Right lobe of liver (tissue), 6 donors: Measurements from ENCODE around the gene FAXC. TPM values are rescaled to one million over a fixed set of nuclear protein-coding genes. Genes with fewer than 3 reads are reported as not detected.

Experiments
- ATAC-seq, 4 donors: fragments of 200-7000 bp; cut with Tn5 transposase; one replicate each; pipeline ENCODE4 v1.9.1; 2020; ENCODE audit warnings: mild to moderate bottlenecking in 4 of 4, moderate library complexity in 4 of 4
- DNase-seq, 3 donors: peaks; one replicate each; pipeline ENCODE4 v3.0.0-alpha.2; 2020
- H3K27ac ChIP-seq, 3 donors: fragments of 200-600 bp; one replicate each; pipeline ENCODE4 v1.8.0; 2022
- H3K27me3 ChIP-seq, 2 donors: fragments of 200-600 bp; one replicate each; pipeline ENCODE4 v1.8.0; 2022
- H3K36me3 ChIP-seq, 4 donors: fragments of 200-600 bp; sonication (generic) in 1 of 4; one replicate each; pipeline versions ENCODE4 v1.5.1 to v1.8.0; 2017 to 2022; ENCODE audit warnings: control low read depth in 1 of 4
- H3K4me1 ChIP-seq, 4 donors: fragments of 200-600 bp; sonication (generic) in 1 of 4; one replicate each; pipeline versions ENCODE4 v1.5.1 to v1.8.0; 2017 to 2022; ENCODE audit warnings: control low read depth in 1 of 4
- H3K4me3 ChIP-seq, 3 donors: fragments of 200-600 bp; one replicate each; pipeline ENCODE4 v1.8.0; 2022
- H3K9me3 ChIP-seq, 4 donors: fragments of 200-600 bp; sonication (generic) in 1 of 4; one replicate each; pipeline versions ENCODE4 v1.5.1 to v1.8.0; 2017 to 2022; ENCODE audit warnings: control low read depth in 1 of 4
- CTCF ChIP-seq, 4 donors: fragments of 200-600 bp in 3 of 4; fragments of 450-650 bp in 1 of 4; IDR thresholded peaks; one replicate each; pipeline versions ENCODE4 v1.5.1 to v1.8.0; 2016 to 2022; ENCODE audit warnings: antibody characterized with exemption in 4 of 4, mild to moderate bottlenecking in 2 of 4
- POLR2A ChIP-seq: fragments of 450-650 bp; IDR thresholded peaks from one replicate; pipeline ENCODE4 v1.6.1; 2017; ENCODE audit warnings: antibody characterized with exemption, mild to moderate bottlenecking
- WGBS: methylation state at CpG from one replicate; pipeline ENCODE4 v1.1.6; 2018; ENCODE audit warnings: low coverage, low lambda C conversion rate; ENCODE audit not compliant: insufficient coverage; ENCODE audit errors: missing lambda C conversion rate; 5-methylcytosine and 5-hydroxymethylcytosine counted together
- intact Hi-C, 2 donors: fragments of 100-400 bp; cut with DNase I; formaldehyde crosslinking; loops; one replicate each; pipeline versions ENCODE4 v1.11.2 to v1.14.1; 2022
- total RNA-seq, 6 experiments: library from RNA; depleted of rRNA in 2 of 6; stranded (reverse); fragments of >200 nt in 2 of 6; fragmentation: NEBNext Ultra II Directional in 3 of 6; extraction: Animal tissue kit (Norgen Biotek cat#: 25700) in 3 of 6; gene quantifications; one replicate each; pipeline versions ENCODE4 v1.1.0 to v1.2.4, GENCODE V29; 2016 to 2023
- donor health status: DM: no; HTN: yes; CAD: no.
- donor health status: DM: no; HTN: no; CAD: no.
- donor health status: DM: no; HTN: no; CAD: no.
- donor health status: DM: no; HTN: yes; CAD: no.
- donor health status: DM: no; HTN: yes; CAD: no.

FAXC gene
- total RNA-seq, 6 experiments from 2014 or later: not detected

- no peaks in the 10 kb centered on the region for H3K9me3 ChIP-seq
- WGBS: 47% methylated on average over 4 of the region's 5 CpGs
- H3K27ac ChIP-seq: no peak overlapping the region
- ATAC-seq (no peak), DNase-seq (no peak)
- H3K4me3 ChIP-seq: no peak overlapping the region
- no peaks in the 10 kb centered on the region for H3K27me3 ChIP-seq
- intact Hi-C loops: no loop called here
- TF ChIP-seq POLR2A (no peak), CTCF (IDR thresholded peaks at IDR 0.05) (no peak)
- no peaks in the 10 kb centered on the region for H3K4me1 ChIP-seq
- no peaks in the 10 kb centered on the region for H3K36me3 ChIP-seq
Measured at GRCh38 chr6:99296261-99296660, 53.2 kb downstream of the FAXC start.

GRCh38 chr6:99295276-99295675, 54.2 kb downstream of the FAXC start:
- Histone ChIP-seq H3K36me3 (no peaks in the 10 kb centered on the region), H3K4me1 (no peaks in the 10 kb centered on the region), H3K27me3 (no peaks in the 10 kb centered on the region), H3K4me3 (no peak overlapping the region), H3K9me3 (no peaks in the 10 kb centered on the region), H3K27ac (no peak overlapping the region)
- ATAC-seq (no peak), DNase-seq (no peak)
- WGBS: 52% methylated on average over 3 of the region's 3 CpGs
- no peak for TF ChIP-seq CTCF (IDR thresholded peaks at IDR 0.05)
- no peak for TF ChIP-seq POLR2A
- intact Hi-C loops: no loop called here

GRCh38 chr6:99294786-99295185, 54.7 kb downstream of the FAXC start:
- Histone ChIP-seq H3K27me3 (no peaks in the 10 kb centered on the region), H3K27ac (no peak overlapping the region), H3K9me3 (no peaks in the 10 kb centered on the region), H3K36me3 (no peaks in the 10 kb centered on the region), H3K4me1 (no peaks in the 10 kb centered on the region), H3K4me3 (no peak overlapping the region)
- DNase-seq: no peak
- intact Hi-C loops: no loop called here
- no peak for ATAC-seq
- 73% methylated on average over 5 of the region's 6 CpGs for WGBS
- TF ChIP-seq POLR2A (no peak), CTCF (IDR thresholded peaks at IDR 0.05) (no peak)

GRCh38 chr6:99289701-99290100, 59.8 kb downstream of the FAXC start:
- no peaks in the 10 kb centered on the region for H3K4me1 ChIP-seq
- H3K9me3 ChIP-seq: no peaks in the 10 kb centered on the region
- no peaks in the 10 kb centered on the region for H3K27me3 ChIP-seq
- no peaks in the 10 kb centered on the region for H3K36me3 ChIP-seq
- DNase-seq: no peak
- no peak overlapping the region for H3K4me3 ChIP-seq
- 33% methylated on average over 2 of the region's 2 CpGs for WGBS
- TF ChIP-seq CTCF (IDR thresholded peaks at IDR 0.05) (no peak), POLR2A (no peak)
- H3K27ac ChIP-seq: no peak overlapping the region
- no peak for ATAC-seq
- intact Hi-C loops: no loop called here

GRCh38 chr6:99288668-99289067, 60.8 kb downstream of the FAXC start:
- DNase-seq (no peak), ATAC-seq (no peak)
- Histone ChIP-seq H3K27me3 (no peaks in the 10 kb centered on the region), H3K4me3 (no peak overlapping the region), H3K9me3 (no peaks in the 10 kb centered on the region), H3K4me1 (no peaks in the 10 kb centered on the region), H3K27ac (no peak overlapping the region), H3K36me3 (no peaks in the 10 kb centered on the region)
- TF ChIP-seq CTCF (IDR thresholded peaks at IDR 0.05) (no peak), POLR2A (no peak)
- intact Hi-C loops: no loop called here
- WGBS: 82% methylated on average over 3 of the region's 4 CpGs
